Right lobe of liver (tissue), 6 donors: ENCODE results near the gene IL1RAPL1. TPM values are rescaled to one million over a fixed set of nuclear protein-coding genes. Genes with fewer than 3 reads are reported as not detected.
A peak's percentile ranks its signal among the peaks of the same experiment; 100 is the strongest.

Source experiments
- ATAC-seq, 4 donors: fragments of 200-7000 bp; cut with Tn5 transposase; one replicate each; pipeline ENCODE4 v1.9.1; 2020; ENCODE audit warnings: mild to moderate bottlenecking in 4 of 4, moderate library complexity in 4 of 4
- DNase-seq, 3 donors: peaks; one replicate each; pipeline ENCODE4 v3.0.0-alpha.2; 2020
- H3K27ac ChIP-seq, 3 donors: fragments of 200-600 bp; one replicate each; pipeline ENCODE4 v1.8.0; 2022
- H3K27me3 ChIP-seq, 2 donors: fragments of 200-600 bp; one replicate each; pipeline ENCODE4 v1.8.0; 2022
- H3K36me3 ChIP-seq, 4 donors: fragments of 200-600 bp; sonication (generic) in 1 of 4; one replicate each; pipeline versions ENCODE4 v1.5.1 to v1.8.0; 2017 to 2022; ENCODE audit warnings: control low read depth in 1 of 4
- H3K4me1 ChIP-seq, 4 donors: fragments of 200-600 bp; sonication (generic) in 1 of 4; one replicate each; pipeline versions ENCODE4 v1.5.1 to v1.8.0; 2017 to 2022; ENCODE audit warnings: control low read depth in 1 of 4
- H3K4me3 ChIP-seq, 3 donors: fragments of 200-600 bp; one replicate each; pipeline ENCODE4 v1.8.0; 2022
- H3K9me3 ChIP-seq, 4 donors: fragments of 200-600 bp; sonication (generic) in 1 of 4; one replicate each; pipeline versions ENCODE4 v1.5.1 to v1.8.0; 2017 to 2022; ENCODE audit warnings: control low read depth in 1 of 4
- CTCF ChIP-seq, 4 donors: fragments of 200-600 bp in 3 of 4; fragments of 450-650 bp in 1 of 4; IDR thresholded peaks; one replicate each; pipeline versions ENCODE4 v1.5.1 to v1.8.0; 2016 to 2022; ENCODE audit warnings: antibody characterized with exemption in 4 of 4, mild to moderate bottlenecking in 2 of 4
- POLR2A ChIP-seq: fragments of 450-650 bp; IDR thresholded peaks from one replicate; pipeline ENCODE4 v1.6.1; 2017; ENCODE audit warnings: antibody characterized with exemption, mild to moderate bottlenecking
- WGBS: methylation state at CpG from one replicate; pipeline ENCODE4 v1.1.6; 2018; ENCODE audit warnings: low coverage, low lambda C conversion rate; ENCODE audit not compliant: insufficient coverage; ENCODE audit errors: missing lambda C conversion rate; 5-methylcytosine and 5-hydroxymethylcytosine counted together
- intact Hi-C, 2 donors: fragments of 100-400 bp; cut with DNase I; formaldehyde crosslinking; loops; one replicate each; pipeline versions ENCODE4 v1.11.2 to v1.14.1; 2022
- total RNA-seq, 6 experiments: library from RNA; depleted of rRNA in 2 of 6; stranded (reverse); fragments of >200 nt in 2 of 6; fragmentation: NEBNext Ultra II Directional in 3 of 6; extraction: Animal tissue kit (Norgen Biotek cat#: 25700) in 3 of 6; gene quantifications; one replicate each; pipeline versions ENCODE4 v1.1.0 to v1.2.4, GENCODE V29; 2016 to 2023
- donor health status: DM: no; HTN: yes; CAD: no.
- donor health status: DM: no; HTN: no; CAD: no.
- donor health status: DM: no; HTN: no; CAD: no.
- donor health status: DM: no; HTN: yes; CAD: no.
- donor health status: DM: no; HTN: yes; CAD: no.

Gene IL1RAPL1
- total RNA-seq, 6 experiments from 2014 or later: not detected

- no peak for DNase-seq
- no peak overlapping the region for H3K4me3 ChIP-seq
- ATAC-seq: peak in 2 of 4 donors; percentile 28 to 35
- H3K27me3 ChIP-seq: peaks cover 0 to 6% of the 10 kb centered on the region in 2 donors
- no peaks in the 10 kb centered on the region for H3K4me1 ChIP-seq
- TF ChIP-seq CTCF (IDR thresholded peaks at IDR 0.05) (peak in 1 of 4 donors; percentile 21), POLR2A (no peak)
- no peak overlapping the region for H3K27ac ChIP-seq
- H3K9me3 ChIP-seq: no peaks in the 10 kb centered on the region
- intact Hi-C loops: no loop called here
- no peaks in the 10 kb centered on the region for H3K36me3 ChIP-seq
Measured at GRCh38 chrX:29687687-29688086, 1100.4 kb downstream of the IL1RAPL1 start.

GRCh38 chrX:29690061-29690460 lies 1102.8 kb downstream of the IL1RAPL1 start:
- ATAC-seq (no peak), DNase-seq (no peak)
- WGBS: 29% methylated on average over 3 of the region's 3 CpGs
- Histone ChIP-seq H3K4me1 (no peaks in the 10 kb centered on the region), H3K36me3 (no peaks in the 10 kb centered on the region), H3K27me3 (peaks cover 0 to 6% of the 10 kb centered on the region in 2 donors), H3K4me3 (no peak overlapping the region), H3K9me3 (no peaks in the 10 kb centered on the region), H3K27ac (no peak overlapping the region)
- TF ChIP-seq POLR2A (no peak), CTCF (IDR thresholded peaks at IDR 0.05) (no peak)
- intact Hi-C loops: no loop called here

- no peak for ATAC-seq
- 41% methylated on average over 3 of the region's 3 CpGs for WGBS
Measured at GRCh38 chrX:29691044-29691443, 1103.8 kb downstream of the IL1RAPL1 start.

DNA sequence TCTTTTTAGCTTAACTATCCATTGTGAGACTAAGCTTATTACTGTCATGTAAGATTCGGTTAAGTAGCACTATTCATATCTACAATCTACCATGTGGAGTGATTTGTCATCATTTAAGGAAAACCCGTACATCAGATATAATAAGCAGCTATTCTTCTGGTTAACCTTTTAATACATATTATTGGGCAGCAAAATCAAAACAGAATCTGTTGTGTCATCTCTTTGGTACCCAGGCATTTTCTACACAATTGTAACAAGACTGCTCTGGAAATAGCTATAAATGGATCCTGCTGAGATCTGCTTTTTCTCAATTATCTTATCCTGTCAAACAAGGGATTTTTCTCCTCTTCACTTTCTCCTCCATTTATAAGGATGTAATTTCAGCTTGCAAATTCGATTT lies 1106.7 kb downstream of the IL1RAPL1 start:
- no peaks in the 10 kb centered on the region for H3K4me1 ChIP-seq
- H3K27me3 ChIP-seq: peaks cover 0 to 4% of the 10 kb centered on the region in 2 donors
- H3K9me3 ChIP-seq: no peaks in the 10 kb centered on the region
- TF ChIP-seq POLR2A (no peak), CTCF (IDR thresholded peaks at IDR 0.05) (no peak)
- no peaks in the 10 kb centered on the region for H3K36me3 ChIP-seq
- no peak overlapping the region for H3K4me3 ChIP-seq
- ATAC-seq: no peak
- 28% methylated on average over 3 of the region's 3 CpGs for WGBS
- H3K27ac ChIP-seq: no peak overlapping the region
- no peak for DNase-seq
- intact Hi-C loops: no loop called here

More at GRCh38 chrX:29691044-29691443, 1103.8 kb downstream of the IL1RAPL1 start:
- no peak for DNase-seq
- TF ChIP-seq POLR2A: no peak
- no peak for TF ChIP-seq CTCF (IDR thresholded peaks at IDR 0.05)
- peaks cover 0 to 6% of the 10 kb centered on the region in 2 donors for H3K27me3 ChIP-seq
- H3K27ac ChIP-seq: no peak overlapping the region
- no peaks in the 10 kb centered on the region for H3K4me1 ChIP-seq
- no peaks in the 10 kb centered on the region for H3K36me3 ChIP-seq
- H3K9me3 ChIP-seq: no peaks in the 10 kb centered on the region
- intact Hi-C loops: no loop called here
- H3K4me3 ChIP-seq: no peak overlapping the region

DNA sequence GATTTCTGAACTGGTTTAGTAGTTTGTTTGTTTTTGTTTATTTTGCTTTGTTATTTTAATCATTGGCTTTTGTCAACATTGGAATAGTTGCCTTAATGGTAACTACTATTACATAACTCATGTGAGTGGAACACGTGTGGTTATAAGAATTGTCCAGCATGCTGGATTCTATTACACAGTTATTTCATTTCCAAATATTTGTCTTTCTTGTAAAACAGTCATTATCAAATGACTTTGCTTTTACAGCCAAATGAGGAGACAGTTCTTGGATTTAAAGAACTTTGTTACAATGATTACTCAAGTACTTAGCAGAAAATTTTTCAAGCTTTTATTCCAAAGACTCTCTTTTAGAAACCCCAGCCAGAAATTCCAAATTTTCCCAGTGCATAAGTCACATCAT lies 1112.0 kb downstream of the IL1RAPL1 start:
- 25% methylated on average over 1 of the region's 1 CpG for WGBS
- Histone ChIP-seq H3K36me3 (no peaks in the 10 kb centered on the region), H3K9me3 (no peaks in the 10 kb centered on the region), H3K27me3 (no peaks in the 10 kb centered on the region), H3K4me3 (no peak overlapping the region), H3K4me1 (no peaks in the 10 kb centered on the region), H3K27ac (no peak overlapping the region)
- no peak for DNase-seq
- intact Hi-C loops: no loop called here
- TF ChIP-seq POLR2A: no peak
- no peak for TF ChIP-seq CTCF (IDR thresholded peaks at IDR 0.05)
- ATAC-seq: no peak
